Hepatocyte (in vitro differentiated cells): Measurements from ENCODE around the gene SPATS2. TPM values are rescaled to one million over a fixed set of nuclear protein-coding genes. Genes with fewer than 3 reads are reported as not detected.

ENCODE experiments used
- DNase-seq: peaks from one replicate; pipeline ENCODE4 v3.0.0-alpha.2; 2016; ENCODE audit warnings: low spot score
- H2AFZ ChIP-seq: fragments of 200-600 bp; sonication (generic); 2 replicates; pipeline ENCODE4 v1.6.0; 2016; ENCODE audit warnings: antibody characterized with exemption, mild to moderate bottlenecking
- H3K27ac ChIP-seq: fragments of 200-600 bp; sonication (generic); 2 replicates; pipeline ENCODE4 v1.5.1; 2016; ENCODE audit warnings: mild to moderate bottlenecking
- H3K27me3 ChIP-seq: fragments of 200-600 bp; sonication (generic); 2 replicates; pipeline ENCODE4 v1.6.1; 2016
- H3K36me3 ChIP-seq: fragments of 200-600 bp; sonication (generic); replicated peaks from 2 replicates; pipeline ENCODE4 v1.5.1; 2016; ENCODE audit warnings: low read depth; ENCODE audit not compliant: insufficient read depth
- H3K4me1 ChIP-seq: fragments of 200-600 bp; sonication (generic); 2 replicates; pipeline ENCODE4 v1.5.1; 2016; ENCODE audit warnings: mild to moderate bottlenecking, moderate library complexity; ENCODE audit not compliant: insufficient read depth
- H3K4me2 ChIP-seq: fragments of 200-600 bp; sonication (generic); 2 replicates; pipeline ENCODE4 v1.6.0; 2016
- H3K4me3 ChIP-seq: fragments of 200-600 bp; sonication (generic); 2 replicates; pipeline ENCODE4 v1.5.1; 2016; ENCODE audit warnings: mild to moderate bottlenecking
- H3K79me2 ChIP-seq: fragments of 200-600 bp; sonication (generic); 2 replicates; pipeline ENCODE4 v1.6.0; 2017; ENCODE audit warnings: mild to moderate bottlenecking
- H3K9me2 ChIP-seq: fragments of 200-600 bp; sonication (generic); replicated peaks from 2 replicates; pipeline ENCODE4 v1.6.0; 2017; ENCODE audit warnings: mild to moderate bottlenecking; ENCODE audit not compliant: insufficient read depth
- H3K9me3 ChIP-seq: fragments of 200-600 bp; sonication (generic); 2 replicates; pipeline ENCODE4 v1.5.1; 2016; ENCODE audit warnings: low read depth, mild to moderate bottlenecking
- H4K20me1 ChIP-seq: fragments of 200-600 bp; sonication (generic); 2 replicates; pipeline ENCODE4 v1.6.0; 2016; ENCODE audit warnings: mild to moderate bottlenecking; ENCODE audit not compliant: insufficient read depth, poor library complexity, severe bottlenecking
- CTCF ChIP-seq: fragments of 200-600 bp; sonication (generic); IDR thresholded peaks from 2 replicates; pipeline ENCODE4 v1.5.1; 2016; ENCODE audit warnings: antibody characterized with exemption, mild to moderate bottlenecking; ENCODE audit not compliant: poor library complexity
- EZH2 ChIP-seq: fragments of 200-600 bp; sonication (generic); IDR thresholded peaks from 2 replicates; pipeline ENCODE4 v1.6.1; 2016; ENCODE audit warnings: antibody characterized with exemption, mild to moderate bottlenecking, borderline replicate concordance
- EZH2phosphoT487 ChIP-seq: fragments of 200-600 bp; sonication (generic); IDR thresholded peaks from one replicate; pipeline ENCODE4 v1.6.1; 2018; ENCODE audit warnings: antibody characterized with exemption, mild to moderate bottlenecking, low read depth, moderate library complexity; ENCODE audit not compliant: unreplicated experiment, severe bottlenecking
- WGBS: methylation state at CpG from one replicate; pipeline ENCODE4 v1.1.6; 2016; ENCODE audit warnings: low lambda C conversion rate; ENCODE audit errors: missing lambda C conversion rate; 5-methylcytosine and 5-hydroxymethylcytosine counted together
- polyA plus RNA-seq: library from polyadenylated mRNA; unstranded; fragments of >200 nt; fragmentation: Nextera tagmentation; extraction: Ambion mirVana; gene quantifications from 2 replicates; pipeline ENCODE4 v1.2.1, GENCODE V29; 2016
- total RNA-seq: library from RNA; depleted of rRNA; stranded (reverse); fragments of >200 nt; gene quantifications from 2 replicates; pipeline ENCODE4 v1.2.3, GENCODE V29; 2014

SPATS2 gene
- total and polyA plus RNA-seq, 2 experiments from 2014 or later: 24.9 to 39.8 TPM

GRCh38 chr12:49540229-49541139, 173.2 kb downstream of the SPATS2 start:
- Histone ChIP-seq H3K79me2 (no peaks in the 10 kb centered on the region), H3K27ac (no peak overlapping the region), H3K4me2 (no peak overlapping the region), H2AFZ (no peak overlapping the region), H3K4me1 (peaks cover 15% of the 10 kb centered on the region), H3K36me3 (no peaks in the 10 kb centered on the region), H3K27me3 (peaks cover 77% of the 10 kb centered on the region), H3K9me3 (no peaks in the 10 kb centered on the region), H4K20me1 (no peaks in the 10 kb centered on the region), H3K9me2 (no peaks in the 10 kb centered on the region), H3K4me3 (no peak overlapping the region)
- DNase-seq: no peak
- WGBS: 69% methylated on average over 21 of the region's 21 CpGs
- TF ChIP-seq EZH2 (no peak), EZH2phosphoT487 (no peak), CTCF (no peak)

GRCh38 chr12:49541140-49541861, 174.0 kb downstream of the SPATS2 start:
- no peak overlapping the region for H3K4me2 ChIP-seq
- peaks cover 77% of the 10 kb centered on the region for H3K27me3 ChIP-seq
- H3K9me3 ChIP-seq: no peaks in the 10 kb centered on the region
- 83% methylated on average over 17 of the region's 18 CpGs for WGBS
- no peak overlapping the region for H2AFZ ChIP-seq
- H4K20me1 ChIP-seq: no peaks in the 10 kb centered on the region
- no peak overlapping the region for H3K27ac ChIP-seq
- no peaks in the 10 kb centered on the region for H3K9me2 ChIP-seq
- H3K4me1 ChIP-seq: peaks cover 15% of the 10 kb centered on the region
- H3K4me3 ChIP-seq: no peak overlapping the region
- H3K79me2 ChIP-seq: no peaks in the 10 kb centered on the region
- no peak for DNase-seq
- no peak for TF ChIP-seq EZH2phosphoT487
- TF ChIP-seq CTCF: no peak
- TF ChIP-seq EZH2: no peak
- H3K36me3 ChIP-seq: no peaks in the 10 kb centered on the region

GRCh38 chr12:49541911-49542505, 174.7 kb downstream of the SPATS2 start:
- no peaks in the 10 kb centered on the region for H3K9me2 ChIP-seq
- no peak overlapping the region for H2AFZ ChIP-seq
- H3K9me3 ChIP-seq: no peaks in the 10 kb centered on the region
- no peaks in the 10 kb centered on the region for H3K36me3 ChIP-seq
- WGBS: 94% methylated on average over 7 of the region's 7 CpGs
- peaks cover 15% of the 10 kb centered on the region for H3K4me1 ChIP-seq
- H3K4me2 ChIP-seq: no peak overlapping the region
- no peaks in the 10 kb centered on the region for H3K79me2 ChIP-seq
- TF ChIP-seq EZH2phosphoT487: no peak
- no peak for TF ChIP-seq CTCF
- no peak for TF ChIP-seq EZH2
- H3K4me3 ChIP-seq: no peak overlapping the region
- H4K20me1 ChIP-seq: no peaks in the 10 kb centered on the region
- H3K27me3 ChIP-seq: peaks cover 74% of the 10 kb centered on the region
- no peak overlapping the region for H3K27ac ChIP-seq
- DNase-seq: no peak
